Measurements from ENCODE around the gene SPOCK1.

The SPOCK1 gene

GRCh38 chr5:137186759-137187461 lies 312.2 kb downstream of the SPOCK1 start:
- DNase-seq = no peak

DNA sequence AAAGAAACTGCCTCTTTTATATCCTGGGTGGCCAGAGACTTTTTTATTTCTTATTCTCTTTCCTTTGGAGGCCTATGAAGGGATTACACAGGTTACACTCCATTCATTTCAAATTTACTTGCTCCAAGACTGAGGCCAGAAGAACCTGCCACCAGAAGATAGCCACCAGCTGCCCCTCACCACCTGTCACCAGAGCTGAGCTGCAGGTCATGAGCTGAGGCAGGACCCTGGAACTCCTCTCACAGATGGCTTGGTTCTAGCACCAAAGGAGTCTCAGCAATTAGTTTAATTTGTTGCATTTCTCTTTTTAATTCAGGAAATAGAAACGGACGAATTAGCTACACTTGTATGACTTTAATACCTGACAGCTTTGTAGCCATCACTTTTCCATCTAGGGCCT lies 313.9 kb downstream of the SPOCK1 start:
- DNase-seq = no peak

DNA sequence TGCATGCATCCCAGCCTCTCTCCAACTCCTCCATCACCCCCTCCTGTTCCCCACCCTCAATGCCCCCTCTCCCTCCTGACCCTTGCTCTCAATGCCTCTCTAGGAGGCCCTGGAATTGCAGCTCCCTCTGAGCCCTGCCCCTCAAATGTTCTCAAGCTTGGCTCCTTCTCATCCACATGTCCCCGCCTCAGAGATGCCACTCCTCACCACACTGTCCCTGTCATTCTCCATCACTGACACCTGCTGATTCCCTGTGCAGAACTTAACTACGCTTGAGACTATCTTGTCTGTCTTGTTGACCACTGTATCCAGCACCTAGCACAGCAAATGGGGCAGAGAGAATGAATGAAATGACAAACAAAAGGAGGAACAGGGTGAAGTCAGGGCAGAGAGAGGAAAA lies 314.4 kb downstream of the SPOCK1 start:
- no peak for DNase-seq

DNA sequence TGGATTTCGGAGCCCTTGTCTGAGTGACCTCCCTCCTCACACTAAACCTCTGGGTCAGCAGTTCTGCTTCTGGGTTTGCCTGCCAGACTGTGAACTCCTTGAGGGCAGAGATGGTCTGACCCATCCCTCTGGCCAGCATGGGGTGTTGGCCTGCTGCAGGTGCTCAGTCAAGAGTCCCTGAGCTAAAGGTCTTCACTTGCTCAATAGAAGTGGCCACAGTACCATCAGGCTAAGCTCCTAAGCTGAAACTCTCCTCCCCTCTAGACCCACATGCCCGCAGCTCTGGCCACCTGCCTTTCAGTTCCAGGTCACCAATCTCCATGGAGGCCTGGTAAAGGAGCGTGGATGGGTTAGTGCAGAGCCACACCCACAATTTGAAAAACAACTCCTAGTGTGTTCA lies 316.6 kb downstream of the SPOCK1 start:
- no peak for DNase-seq

- no peak for DNase-seq
Observed at GRCh38 chr5:137181667-137182066, 317.5 kb downstream of the SPOCK1 start.

DNA sequence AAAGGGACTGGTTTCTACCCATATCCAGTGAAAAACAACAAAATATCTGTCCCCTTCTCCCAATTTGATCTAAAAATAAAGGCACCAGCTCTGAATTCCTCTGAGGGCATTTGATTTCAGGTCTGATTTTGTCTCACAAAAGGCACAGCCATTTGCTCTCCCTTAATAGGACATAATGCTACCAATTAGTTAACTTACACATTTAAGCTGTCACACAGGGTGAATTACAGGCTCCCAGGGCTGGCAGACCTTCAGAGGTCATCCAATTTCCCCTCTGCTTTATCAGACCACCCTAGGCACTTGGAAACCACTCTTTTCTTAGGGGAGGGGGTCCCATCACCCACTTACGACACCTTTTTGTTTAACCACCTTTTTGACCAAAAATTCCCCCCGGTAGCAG lies 319.9 kb downstream of the SPOCK1 start:
- no peak for DNase-seq

GRCh38 chr5:137176609-137177008 lies 322.5 kb downstream of the SPOCK1 start:
- DNase-seq = no peak

GRCh38 chr5:137176126-137176525 lies 323.0 kb downstream of the SPOCK1 start:
- DNase-seq = no peak

- no peak for DNase-seq
Observed at GRCh38 chr5:137174196-137174595, 324.9 kb downstream of the SPOCK1 start.

DNA sequence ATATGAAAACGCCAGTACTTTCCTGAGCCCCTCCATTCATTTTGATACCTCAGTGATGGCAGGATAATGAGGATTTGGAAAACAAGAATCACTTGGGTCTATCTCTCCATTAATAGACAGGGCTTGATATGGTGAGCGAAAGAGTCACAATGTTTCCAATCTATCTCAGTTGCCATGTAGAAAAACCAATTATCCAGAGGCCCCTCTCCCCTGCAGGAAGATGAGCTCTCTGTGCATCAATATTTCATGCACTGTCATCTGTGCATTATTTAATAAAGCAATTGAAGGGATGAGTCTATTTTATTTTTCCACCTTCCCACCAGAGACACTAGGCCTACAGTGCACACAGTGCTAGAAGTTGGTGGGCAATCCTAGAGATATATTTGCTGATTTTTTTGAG lies 326.9 kb downstream of the SPOCK1 start:
- DNase-seq = no peak

DNA sequence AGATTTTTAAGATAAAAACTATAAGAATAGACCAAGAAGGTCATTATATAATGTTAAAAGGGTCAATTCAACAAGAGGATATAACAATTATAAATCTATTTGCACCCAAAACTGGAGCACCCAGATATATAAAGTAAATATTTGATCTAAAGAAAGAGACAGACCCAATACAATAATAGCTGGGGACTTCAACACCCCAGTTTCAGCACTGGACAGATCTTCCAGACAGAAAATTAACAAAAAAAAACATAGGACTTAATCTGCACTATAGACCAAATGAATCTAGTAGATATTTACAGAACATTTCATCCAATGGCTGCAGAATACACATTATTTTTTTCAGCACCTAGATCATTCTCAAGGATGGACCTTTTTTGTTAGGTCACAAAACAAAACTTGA lies 331.9 kb downstream of the SPOCK1 start:
- no peak for DNase-seq

GRCh38 chr5:137164961-137165360 lies 334.2 kb downstream of the SPOCK1 start:
- no peak for DNase-seq

DNA sequence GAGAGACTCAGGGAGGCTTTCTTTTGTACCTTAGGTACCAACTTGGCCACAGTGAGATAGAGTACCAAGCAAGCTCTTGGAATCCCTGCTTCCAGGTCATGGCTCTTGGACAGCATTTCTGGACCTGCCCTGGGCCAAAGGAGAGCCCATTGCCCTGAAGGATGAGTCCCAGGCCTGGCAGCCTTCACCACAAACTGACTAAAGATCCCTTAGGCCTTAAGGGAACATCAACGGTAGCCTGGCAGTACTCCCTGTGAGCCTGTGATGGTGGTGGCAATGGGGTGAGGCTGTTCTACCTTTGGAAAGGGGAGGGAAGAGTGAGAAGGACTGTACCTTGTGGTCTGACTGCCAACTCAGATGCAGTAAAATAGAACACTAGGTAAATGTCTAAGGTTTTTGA lies 334.6 kb downstream of the SPOCK1 start:
- DNase-seq = no peak

DNA sequence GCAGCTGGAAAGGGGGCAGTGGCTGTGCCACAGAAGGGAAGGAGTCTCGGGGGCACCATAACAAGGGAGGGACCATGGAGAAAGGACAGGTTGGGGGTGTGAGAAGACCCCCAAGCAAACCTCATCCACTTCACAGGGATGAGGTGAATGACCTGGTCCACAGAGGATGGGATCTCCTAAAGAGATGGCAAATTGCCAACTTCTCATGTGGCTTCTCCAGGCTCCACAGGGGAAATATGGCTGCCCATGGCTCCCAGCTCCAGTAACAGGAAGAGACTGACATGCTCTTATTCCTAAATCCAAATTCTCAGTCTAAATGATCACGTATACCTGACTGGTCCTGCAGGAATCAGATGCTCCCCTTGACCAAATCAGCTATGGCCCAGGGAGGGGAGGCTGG lies 340.4 kb downstream of the SPOCK1 start:
- DNase-seq = no peak

GRCh38 chr5:137156180-137156579 lies 342.9 kb downstream of the SPOCK1 start:
- DNase-seq = no peak

- DNase-seq = no peak
Observed at GRCh38 chr5:137155261-137156000, 343.7 kb downstream of the SPOCK1 start.

GRCh38 chr5:137152616-137153015 lies 346.5 kb downstream of the SPOCK1 start:
- no peak for DNase-seq

GRCh38 chr5:137148655-137149054 lies 350.5 kb downstream of the SPOCK1 start:
- DNase-seq = no peak

DNA sequence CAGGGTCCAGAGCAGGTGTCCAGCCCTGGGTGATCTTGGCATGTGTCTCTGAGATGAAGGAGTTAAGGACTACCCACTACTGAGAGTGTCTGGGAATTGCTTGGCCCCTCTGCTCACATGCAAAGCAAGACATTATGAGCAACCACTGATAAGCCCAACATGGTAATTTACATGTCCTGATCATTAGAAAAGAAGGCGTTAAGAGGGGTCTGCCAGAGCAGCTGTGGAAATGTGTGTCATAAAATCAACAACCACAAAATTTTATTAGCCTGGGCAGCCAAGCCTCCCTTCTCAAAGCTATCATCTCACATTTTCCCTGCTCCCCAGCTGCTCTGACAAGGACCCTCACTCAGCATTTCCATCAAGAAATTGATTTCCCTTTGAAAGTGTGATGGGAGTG lies 351.0 kb downstream of the SPOCK1 start:
- no peak for DNase-seq

DNA sequence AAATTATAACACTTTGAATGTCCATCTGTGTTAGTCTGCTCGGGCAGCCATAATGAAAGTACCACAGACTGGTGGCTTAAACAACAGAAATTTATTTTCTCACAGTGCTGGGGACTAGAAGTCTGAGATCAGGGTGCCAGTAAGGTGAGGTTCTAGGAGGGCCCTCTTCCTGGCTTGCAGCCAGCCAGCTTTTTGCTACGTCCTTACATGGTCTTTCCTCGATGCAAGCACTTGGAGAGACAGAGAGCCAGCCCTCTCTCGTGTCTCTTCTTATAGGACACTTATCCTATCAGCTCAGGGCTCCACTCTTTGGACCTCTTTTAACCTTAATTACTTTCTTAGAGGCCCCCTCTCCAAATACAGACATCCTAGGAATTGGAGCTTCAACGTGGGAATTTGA lies 351.8 kb downstream of the SPOCK1 start:
- no peak for DNase-seq

DNA sequence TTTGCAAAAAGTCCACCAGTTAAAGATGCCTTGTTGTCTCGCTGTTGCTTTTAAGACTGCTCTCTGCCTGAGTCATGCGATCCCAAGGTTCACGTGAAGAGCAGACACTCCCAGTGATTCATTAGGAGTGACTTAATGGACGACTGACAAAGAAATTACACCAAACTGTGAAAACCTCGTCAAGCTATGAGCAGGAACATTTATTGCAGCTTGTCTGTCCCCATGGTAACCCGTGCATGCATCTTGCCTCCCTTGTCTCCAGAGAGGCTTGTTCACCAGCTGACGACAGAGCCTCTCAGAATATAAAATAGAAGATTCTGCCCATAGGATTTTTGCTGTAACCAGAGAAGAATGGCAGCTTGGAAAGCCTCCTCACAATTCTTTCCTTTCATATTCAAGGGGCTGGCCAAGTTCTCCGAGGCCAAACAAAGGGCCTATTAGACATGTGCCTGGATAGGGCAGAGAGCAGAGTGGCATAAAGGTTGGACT lies 352.7 kb downstream of the SPOCK1 start:
- no peak for DNase-seq

DNA sequence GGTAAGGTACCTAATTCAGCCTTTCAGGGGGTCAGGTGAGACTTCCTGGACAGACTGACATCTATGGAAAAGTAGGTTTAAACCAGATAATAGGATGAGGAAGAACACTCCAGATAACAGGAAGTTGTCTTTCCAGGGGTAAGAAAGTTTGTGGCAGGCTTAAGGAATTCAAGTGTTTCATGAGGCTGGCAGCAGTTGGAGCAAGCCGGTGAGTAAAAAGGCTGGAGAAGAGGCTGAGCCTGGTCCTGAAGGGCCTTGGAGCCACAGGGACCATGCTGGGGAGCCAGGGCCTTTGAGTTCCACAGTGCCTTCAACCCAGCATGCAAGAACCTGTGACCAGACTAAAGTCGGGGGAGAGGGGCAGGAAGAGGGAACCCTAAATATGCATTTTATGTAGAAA lies 353.4 kb downstream of the SPOCK1 start:
- no peak for DNase-seq

- no peak for DNase-seq
Observed at GRCh38 chr5:137144656-137145055, 354.5 kb downstream of the SPOCK1 start.

DNA sequence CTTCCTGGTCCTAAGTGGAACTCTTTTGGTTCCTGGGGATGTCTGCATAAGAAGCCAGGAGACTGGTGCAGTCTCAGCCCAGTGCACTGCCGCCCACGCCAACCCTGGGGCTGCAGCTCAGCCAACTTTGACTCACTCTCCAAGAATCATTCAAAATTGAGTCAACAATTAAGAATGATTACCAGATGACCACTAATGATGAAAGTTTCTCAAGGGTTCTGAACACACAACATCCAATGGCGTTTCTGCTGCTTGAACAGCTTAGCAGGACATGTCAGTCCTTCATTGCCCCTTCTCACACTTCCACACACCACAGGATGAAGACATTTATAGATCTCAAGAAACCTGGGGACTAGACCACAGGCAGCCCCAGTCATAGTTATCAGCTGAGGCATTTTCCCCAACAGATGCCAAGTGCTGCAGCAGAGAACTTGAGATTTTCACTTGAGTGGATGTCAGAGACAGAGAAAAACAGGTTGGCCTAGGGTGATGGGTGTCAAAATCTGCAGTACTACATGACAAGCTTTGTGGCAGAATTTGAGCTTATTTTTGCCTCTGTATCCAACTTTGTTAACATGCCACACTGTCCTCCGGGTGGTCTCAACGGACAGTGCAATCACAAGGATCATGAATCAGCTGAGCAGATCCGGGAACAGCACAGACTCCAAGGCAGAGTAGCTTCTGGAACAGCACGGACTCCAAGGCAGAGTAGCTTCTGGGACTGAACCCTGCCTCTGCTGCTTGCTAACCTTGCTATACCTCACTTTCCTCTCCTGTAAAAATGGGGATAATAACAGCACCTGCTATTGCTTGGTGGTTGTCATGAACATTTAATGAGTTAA lies 356.1 kb downstream of the SPOCK1 start:
- no peak for DNase-seq

Measured in CD4-positive, alpha-beta T cell treated with Interferon gamma for 1 hour (primary cell).